ENCODE results near the gene PRR5. TPM values are rescaled to one million over a fixed set of nuclear protein-coding genes. Genes with fewer than 3 reads are reported as not detected.
"Not testable (repeated sequence)": the region's sequence is repeated elsewhere in the genome, so short reads cannot be mapped to it uniquely, and the experiment has no call there.

The PRR5 gene
- total RNA-seq, 1 experiment from 2014 or later, result 57.9 TPM

DNA sequence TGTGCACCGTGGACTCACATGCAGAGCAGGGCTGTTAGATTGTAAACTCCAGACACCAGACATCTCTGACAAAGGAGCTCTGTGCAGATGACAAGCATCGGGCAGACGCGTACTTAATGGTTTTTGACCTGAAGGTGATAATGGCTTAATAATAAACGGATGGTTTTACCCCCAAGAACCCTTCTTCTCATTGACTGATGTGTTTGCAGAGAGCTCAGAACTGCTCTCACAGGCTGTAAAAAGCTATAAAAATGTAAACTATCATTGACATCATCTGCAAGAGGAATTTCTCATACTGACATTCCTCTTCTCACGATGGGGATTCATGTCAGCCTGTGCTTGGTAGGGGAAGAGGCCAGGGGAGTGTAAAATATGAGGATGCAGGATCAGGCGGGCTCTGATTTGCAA is 41.8 kb downstream of the PRR5 start:
- DNase-seq (ENCODE audit: low spot score), result no peak
- in situ Hi-C loops (cut with HindIII; ENCODE audit: low sequenced_read_pairs), result no loop called here

DNA sequence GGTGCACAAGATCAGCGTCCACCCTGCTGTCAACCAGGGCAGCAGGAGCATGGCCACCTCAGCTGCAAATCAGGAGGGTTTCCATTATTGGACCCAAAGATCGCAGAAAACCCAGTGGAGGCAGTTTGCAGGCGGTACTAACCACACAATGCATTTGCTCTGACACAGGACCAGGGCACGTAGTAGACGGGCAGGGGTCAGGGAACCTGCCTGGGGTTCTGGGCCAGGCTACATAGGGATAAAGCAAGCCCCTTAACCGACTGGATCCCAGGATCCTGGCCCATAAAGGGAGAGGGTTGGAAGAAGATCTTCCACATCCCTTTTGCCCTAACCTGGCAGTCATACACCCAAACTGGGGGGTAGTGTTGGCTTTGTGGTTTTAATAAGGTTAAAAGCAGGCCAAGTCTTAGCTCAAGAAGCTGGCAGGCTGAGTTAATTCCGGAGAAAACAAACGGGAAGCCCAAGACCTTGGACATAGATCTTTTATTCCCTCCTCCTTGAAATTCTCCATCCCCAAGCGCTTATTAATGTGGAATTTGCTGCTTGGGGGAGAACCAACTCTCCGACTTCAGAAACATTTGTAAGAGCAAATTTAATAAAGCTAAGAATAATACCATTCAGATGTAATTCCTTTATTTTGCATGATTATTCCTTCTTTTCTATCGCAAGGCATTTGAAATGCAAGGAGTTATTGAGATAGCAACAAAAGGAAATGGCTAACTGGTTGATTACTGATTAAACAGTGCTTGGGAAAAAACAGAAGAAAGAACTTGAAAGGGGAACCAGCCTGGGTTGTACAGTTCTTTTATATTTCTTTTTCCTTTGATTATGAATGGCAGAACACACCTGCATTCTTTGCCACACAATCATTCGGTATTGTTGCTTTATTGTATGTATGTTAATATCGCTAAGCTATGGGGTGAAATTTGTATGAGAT is 44.1 kb downstream of the PRR5 start:
- no peak for DNase-seq (ENCODE audit: low spot score)
- in situ Hi-C loops (cut with HindIII; ENCODE audit: low sequenced_read_pairs), result no loop called here

DNA sequence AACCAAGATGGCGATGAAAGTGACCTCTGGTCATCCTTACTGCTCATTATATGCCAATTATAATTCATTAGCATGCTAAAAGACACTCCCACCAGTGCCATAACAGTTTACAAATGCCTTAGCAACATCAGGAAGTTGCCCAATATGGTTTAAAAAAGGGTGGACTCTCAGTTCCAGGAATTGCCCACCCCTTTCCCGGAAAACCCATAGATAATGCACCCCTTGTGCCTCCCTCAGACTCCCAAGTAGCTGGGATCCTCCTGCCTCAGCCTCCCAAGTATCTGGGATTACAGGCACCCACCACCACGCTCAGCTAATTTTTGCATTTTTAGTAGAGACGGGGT is 45.8 kb downstream of the PRR5 start:
- in situ Hi-C loops (cut with HindIII; ENCODE audit: low sequenced_read_pairs); DNase-seq (ENCODE audit: low spot score): not testable (repeated sequence)

GRCh38 chr22:44748524-44748923 is 46.5 kb downstream of the PRR5 start:
- no peak for DNase-seq (ENCODE audit: low spot score)
- in situ Hi-C loops (cut with HindIII; ENCODE audit: low sequenced_read_pairs), result no loop called here

- DNase-seq (ENCODE audit: low spot score), result no peak
- in situ Hi-C loops (cut with HindIII; ENCODE audit: low sequenced_read_pairs), result no loop called here
Measured at GRCh38 chr22:44750481-44750880, 48.5 kb downstream of the PRR5 start.

DNA sequence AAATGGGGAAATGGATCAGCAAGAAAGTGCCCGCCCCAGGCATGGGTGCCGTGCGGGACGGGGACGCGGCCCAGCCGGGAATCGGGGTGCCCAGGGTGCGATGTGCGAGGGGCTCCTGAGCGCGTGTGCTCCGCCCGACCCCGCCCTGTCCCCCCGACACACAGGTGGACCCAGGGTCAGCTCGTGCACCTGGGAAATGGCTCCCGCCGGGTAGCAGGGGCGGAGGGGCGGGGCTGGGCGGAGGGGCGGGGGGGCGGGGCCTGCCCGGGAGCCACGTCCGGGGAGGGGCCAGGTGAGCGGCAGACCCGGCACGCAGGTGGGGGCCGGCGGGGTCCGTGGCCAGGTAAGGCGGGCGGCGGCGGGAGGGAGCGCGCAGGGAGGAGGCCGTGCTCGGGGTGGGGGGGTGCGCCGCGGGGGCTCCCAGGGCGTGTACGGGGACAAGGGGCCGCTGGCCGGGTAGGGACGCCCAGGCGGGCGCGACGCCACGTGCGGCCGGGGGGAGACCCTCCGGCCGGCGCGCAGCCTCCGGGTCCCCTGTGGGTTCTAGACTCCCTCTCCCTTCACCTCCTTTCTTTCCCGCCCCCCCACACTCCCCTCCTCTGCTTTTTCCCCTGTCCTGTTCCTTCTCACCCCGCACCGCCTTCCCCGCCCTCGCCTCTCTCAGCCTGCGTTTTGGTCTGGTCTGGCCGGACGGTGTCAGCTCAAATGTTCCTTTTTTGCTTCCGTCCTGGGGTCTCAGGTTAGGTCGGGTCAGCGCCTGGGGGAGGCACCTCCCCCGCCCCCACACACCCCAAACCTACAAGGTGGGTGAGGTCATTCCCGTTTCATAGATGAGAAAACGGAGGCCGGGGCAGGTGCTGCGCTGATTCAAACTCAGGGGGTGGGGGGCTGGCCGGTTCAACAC is 50.5 kb downstream of the PRR5 start, which contains the start of gene ARHGAP8:
Gene ARHGAP8 (plus strand): TSS at position 291 of the 904 bp plus-strand sequence. CDS start 33,953 bp downstream, outside the sequence.
- in situ Hi-C loops (cut with HindIII; ENCODE audit: low sequenced_read_pairs), result no loop called here
- DNase-seq (ENCODE audit: low spot score), result no peak

- no peak for DNase-seq (ENCODE audit: low spot score)
- in situ Hi-C loops (cut with HindIII; ENCODE audit: low sequenced_read_pairs), result no loop called here
Measured at GRCh38 chr22:44753189-44754042, 51.4 kb downstream of the PRR5 start.

DNA sequence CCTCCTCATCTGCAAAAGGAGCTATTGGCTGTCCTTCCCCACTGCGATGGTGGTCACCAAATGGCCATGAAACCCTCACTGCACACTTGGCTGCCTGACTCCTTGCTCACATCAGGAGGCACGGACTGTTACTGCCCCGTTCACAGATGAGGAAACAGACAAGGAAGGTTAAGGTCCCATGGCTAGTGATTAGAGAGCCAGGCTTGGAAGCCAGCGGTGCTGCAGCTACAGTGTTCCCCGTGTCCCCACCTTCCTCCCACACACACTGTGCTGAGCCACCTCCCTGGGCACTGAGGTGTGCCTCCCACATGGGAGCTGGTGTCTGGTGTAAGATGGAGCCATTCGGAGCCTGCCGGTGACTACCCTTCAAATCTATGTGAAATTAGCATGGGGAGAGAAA is 53.0 kb downstream of the PRR5 start:
- in situ Hi-C loops (cut with HindIII; ENCODE audit: low sequenced_read_pairs), result no loop called here
- no peak for DNase-seq (ENCODE audit: low spot score)

DNA sequence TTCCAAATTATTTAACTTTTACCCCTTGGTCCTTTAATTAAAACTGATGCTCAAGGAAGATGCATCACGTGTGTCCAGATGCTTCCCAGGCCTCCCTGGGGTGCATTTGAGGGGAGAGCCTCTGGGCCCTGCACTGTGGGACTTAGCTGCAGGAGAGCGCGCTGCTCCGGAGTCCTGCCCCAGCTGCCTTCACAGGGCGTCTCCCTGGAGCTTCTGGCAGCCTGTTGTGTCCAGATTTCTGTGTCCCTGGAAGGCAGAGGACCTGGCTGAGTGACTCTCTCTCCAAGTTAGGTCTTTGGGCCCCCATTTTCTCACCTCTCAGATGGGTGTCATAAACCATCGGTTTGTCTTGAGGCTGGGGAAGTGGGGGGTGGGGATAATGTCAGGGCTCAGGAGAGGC is 53.4 kb downstream of the PRR5 start:
- in situ Hi-C loops (cut with HindIII; ENCODE audit: low sequenced_read_pairs), result no loop called here
- no peak for DNase-seq (ENCODE audit: low spot score)

DNA sequence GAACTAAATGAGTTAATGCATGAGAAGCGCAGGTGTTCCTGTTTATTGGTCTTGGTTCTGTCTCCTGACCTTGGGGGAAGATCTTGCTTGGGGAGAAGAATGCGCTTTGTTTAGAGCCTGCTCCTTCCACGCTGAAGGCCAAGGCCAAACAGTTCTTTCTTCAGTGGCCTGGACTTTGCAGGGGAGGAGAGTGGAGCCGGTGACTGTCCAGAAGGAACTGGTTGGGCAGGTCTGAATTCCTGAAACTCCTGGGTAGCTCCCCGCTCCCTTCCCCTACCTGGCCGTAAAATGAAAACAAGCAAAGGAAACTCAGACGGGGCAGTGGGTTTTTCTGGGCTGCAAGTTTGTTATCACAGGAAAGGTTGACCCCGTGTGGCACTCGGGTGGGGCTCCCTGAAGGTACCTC is 54.0 kb downstream of the PRR5 start:
- in situ Hi-C loops (cut with HindIII; ENCODE audit: low sequenced_read_pairs), result no loop called here
- no peak for DNase-seq (ENCODE audit: low spot score)

DNA sequence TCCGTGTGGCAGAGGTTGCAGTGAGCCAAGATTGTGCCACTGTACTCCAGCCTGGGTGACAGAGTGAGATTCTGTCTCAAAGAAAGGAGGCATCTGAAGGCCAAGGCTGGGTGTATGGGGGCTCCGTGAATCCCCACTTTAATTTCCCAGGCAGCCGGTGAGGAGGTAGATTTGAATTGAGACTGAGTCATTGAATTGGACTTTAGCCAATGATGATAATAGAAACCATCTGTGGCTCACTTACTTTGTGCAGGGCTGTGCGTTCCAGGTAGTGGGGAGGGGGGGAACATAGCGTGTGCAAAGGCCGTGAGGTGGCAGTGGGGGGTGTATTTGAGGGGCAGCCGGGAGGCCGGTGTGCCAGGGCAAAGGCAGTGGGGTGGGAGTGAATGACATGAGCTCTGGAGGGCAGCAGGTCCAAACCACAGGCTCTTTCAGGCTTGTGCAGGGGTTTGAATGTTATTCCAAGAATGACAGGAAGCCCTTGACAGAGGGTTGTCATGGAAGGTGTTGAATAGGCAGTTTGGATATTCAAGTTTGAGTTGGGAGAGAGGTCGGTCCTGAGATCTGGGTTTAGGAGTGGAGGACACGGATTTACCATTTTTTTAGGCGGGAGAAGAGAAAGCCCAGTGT is 56.5 kb downstream of the PRR5 start:
- DNase-seq (ENCODE audit: low spot score), result peak; percentile 12
- in situ Hi-C loops (cut with HindIII; ENCODE audit: low sequenced_read_pairs), result no loop called here

GRCh38 chr22:44759001-44759400 is 57.0 kb downstream of the PRR5 start:
- in situ Hi-C loops (cut with HindIII; ENCODE audit: low sequenced_read_pairs), result no loop called here
- DNase-seq (ENCODE audit: low spot score), result no peak

DNA sequence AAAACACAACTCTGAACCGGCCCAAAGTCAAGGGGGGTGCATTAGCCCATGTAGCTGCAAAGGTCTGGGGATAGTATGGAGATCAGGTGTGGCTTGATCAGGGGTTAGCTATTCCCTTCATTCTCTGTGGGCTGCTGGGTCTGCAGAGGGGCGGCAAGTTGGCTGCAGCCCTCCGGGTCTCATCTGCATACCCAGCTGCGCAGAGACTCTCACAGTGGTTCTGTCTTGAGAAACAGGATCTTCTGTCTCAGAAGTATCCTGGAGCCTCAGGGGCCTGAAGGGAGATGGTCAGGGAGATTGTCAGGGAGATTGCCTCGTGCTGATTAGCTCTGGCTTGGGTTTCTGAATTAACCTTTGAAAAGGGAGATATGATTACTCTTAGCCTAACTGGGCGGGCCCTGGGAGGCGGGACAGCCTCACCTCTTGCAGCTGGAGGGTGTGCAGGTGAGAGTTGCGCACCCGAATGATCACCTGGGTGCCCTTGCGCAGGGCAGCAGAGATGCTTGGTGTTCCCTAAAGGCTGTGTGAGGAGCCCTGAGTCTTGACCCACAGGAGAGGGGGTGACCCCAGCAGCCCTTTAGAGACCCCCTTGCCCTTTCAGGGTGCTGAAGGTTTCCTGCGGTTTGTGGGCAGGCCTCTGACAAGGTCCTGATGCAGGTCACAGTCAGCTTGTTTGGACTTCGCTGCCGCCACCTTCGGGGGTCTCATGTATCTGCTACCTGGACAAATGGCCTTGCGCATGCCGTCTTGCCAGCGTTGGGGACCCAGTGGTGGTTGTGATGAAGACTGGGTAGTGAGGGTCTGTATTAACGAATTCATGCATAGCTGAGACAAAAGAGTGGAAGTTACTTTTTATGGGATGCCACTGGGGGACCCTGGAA is 57.7 kb downstream of the PRR5 start:
- DNase-seq (ENCODE audit: low spot score), result no peak
- in situ Hi-C loops (cut with HindIII; ENCODE audit: low sequenced_read_pairs), result no loop called here

- in situ Hi-C loops (cut with HindIII; ENCODE audit: low sequenced_read_pairs), result no loop called here
- DNase-seq (ENCODE audit: low spot score), result no peak
Measured at GRCh38 chr22:44760476-44760875, 58.5 kb downstream of the PRR5 start.

DNA sequence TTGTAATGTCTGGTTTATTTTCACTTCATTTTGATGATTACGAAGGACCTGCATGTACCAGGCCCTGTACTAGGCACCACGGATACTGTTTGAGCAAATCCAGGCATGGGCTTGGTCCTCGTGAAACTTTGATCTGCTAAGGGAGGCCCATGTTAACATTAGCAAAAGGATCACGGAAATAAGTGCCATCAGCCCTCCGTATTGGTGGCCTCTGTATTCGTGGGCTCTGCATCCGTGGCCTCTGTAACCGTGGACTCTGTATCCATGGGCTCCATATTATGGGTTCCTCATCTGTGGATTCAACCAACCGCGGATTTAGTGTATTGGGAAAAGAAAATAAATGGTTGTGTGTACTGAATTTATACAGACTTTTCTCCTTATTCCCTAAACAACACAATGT is 59.0 kb downstream of the PRR5 start:
- no peak for DNase-seq (ENCODE audit: low spot score)
- in situ Hi-C loops (cut with HindIII; ENCODE audit: low sequenced_read_pairs), result no loop called here

DNA sequence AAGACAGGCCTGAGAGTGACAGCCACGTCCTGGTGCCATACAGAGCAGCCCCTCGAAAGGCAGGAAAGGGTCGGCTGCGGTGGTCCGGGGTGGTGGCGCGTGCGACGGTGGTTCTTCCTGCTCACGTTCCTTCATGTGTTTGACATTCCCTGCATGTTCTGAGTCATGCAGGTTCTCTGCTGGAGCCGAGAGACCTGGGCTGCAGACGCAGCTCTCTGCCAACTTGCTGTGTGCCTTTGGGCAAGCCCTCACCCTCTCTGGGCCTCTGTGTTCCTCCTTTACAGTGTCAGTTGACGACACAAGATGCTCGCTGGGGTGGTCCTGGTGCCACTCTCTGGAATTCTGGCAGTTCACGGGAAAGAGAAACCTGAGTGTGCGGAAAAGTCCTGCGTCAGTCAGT is 62.4 kb downstream of the PRR5 start:
- DNase-seq (ENCODE audit: low spot score), result no peak
- in situ Hi-C loops (cut with HindIII; ENCODE audit: low sequenced_read_pairs), result no loop called here

- DNase-seq (ENCODE audit: low spot score), result no peak
- in situ Hi-C loops (cut with HindIII; ENCODE audit: low sequenced_read_pairs), result no loop called here
Measured at GRCh38 chr22:44764974-44765373, 63.0 kb downstream of the PRR5 start.

Measured in G401 (cell line).